Upper lobe of left lung (tissue), 6 donors: Measurements from ENCODE around the gene ZC3H12C. TPM values are rescaled to one million over a fixed set of nuclear protein-coding genes. Genes with fewer than 3 reads are reported as not detected.

ENCODE experiments used
- ATAC-seq, 2 donors: fragments of 200-7000 bp; cut with Tn5 transposase; one replicate each; pipeline ENCODE4 v1.9.1; 2022; ENCODE audit warnings: mild to moderate bottlenecking in 2 of 2, moderate library complexity in 2 of 2; ENCODE audit not compliant: low FRiP score in 2 of 2
- DNase-seq, 2 donors: peaks; one replicate each; pipeline ENCODE4 v3.0.0-alpha.2; 2019 to 2020
- H3K27ac ChIP-seq, 4 donors: fragments of 200-600 bp; sonication (generic); one replicate each; pipeline ENCODE4 v1.5.1; 2016 to 2019
- H3K27me3 ChIP-seq, 4 donors: fragments of 200-600 bp; sonication (generic); one replicate each; pipeline ENCODE4 v1.5.1; 2017 to 2019
- H3K36me3 ChIP-seq, 4 donors: fragments of 200-600 bp; sonication (generic); one replicate each; pipeline ENCODE4 v1.5.1; 2016 to 2019
- H3K4me1 ChIP-seq, 4 donors: fragments of 200-600 bp; sonication (generic); one replicate each; pipeline ENCODE4 v1.5.1; 2018 to 2019
- H3K4me3 ChIP-seq, 4 donors: fragments of 200-600 bp; sonication (generic); one replicate each; pipeline ENCODE4 v1.5.1; 2017 to 2019; ENCODE audit warnings: mild to moderate bottlenecking in 2 of 4, moderate library complexity in 1 of 4
- H3K9me3 ChIP-seq, 4 donors: fragments of 200-600 bp; sonication (generic); one replicate each; pipeline ENCODE4 v1.5.1; 2018 to 2019
- EP300 ChIP-seq, 4 donors: sonication (generic); formaldehyde crosslinking; IDR thresholded peaks; one replicate each; pipeline ENCODE4 v1.5.1; 2017; ENCODE audit warnings: antibody characterized with exemption in 4 of 4, control low read depth in 2 of 4
- POLR2A ChIP-seq, 4 donors: fragments of 450-650 bp; IDR thresholded peaks; one replicate each; pipeline ENCODE4 v1.5.1; 2016 to 2017; ENCODE audit warnings: antibody characterized with exemption in 4 of 4, mild to moderate bottlenecking in 2 of 4
- POLR2AphosphoS5 ChIP-seq, 2 donors: sonication (generic); formaldehyde crosslinking; IDR thresholded peaks; one replicate each; pipeline ENCODE4 v1.5.1; 2017; ENCODE audit warnings: antibody characterized with exemption in 2 of 2
- WGBS, 2 donors: methylation state at CpG; one replicate each; pipeline ENCODE4 v1.1.5; 2017 to 2018; 5-methylcytosine and 5-hydroxymethylcytosine counted together
- total RNA-seq, 6 donors: library from RNA; depleted of rRNA in 4 of 6; stranded (reverse); fragments of >200 nt in 4 of 6; gene quantifications; one replicate each; pipeline versions ENCODE4 v1.1.0 to v1.2.1, GENCODE V29; 2016 to 2021
- TF ChIP-seq, protein P1 (sequence below), 6 experiments: fragments of 450-650 bp in 4 of 6; fragments of 200-600 bp in 2 of 6; sonication (generic) in 2 of 6; IDR thresholded peaks; one replicate each; pipeline ENCODE4 v1.5.1; 2016 to 2019; ENCODE audit warnings: antibody characterized with exemption in 6 of 6
- donor health status: DM: no; HTN: no; CAD: no; lungs with moderate emphysema.
- donor health status: DM: no; HTN: yes; CAD: no; lungs with severe emphysema.

The ZC3H12C gene
- total RNA-seq, 6 donors from 2014 or later, result 5.5 to 24.5 (median 14.6) TPM

GRCh38 chr11:110076371-110076965, 16.7 kb upstream of the ZC3H12C start:
- Histone ChIP-seq H3K27ac (no peak overlapping the region), H3K4me3 (no peak overlapping the region), H3K36me3 (no peaks in the 10 kb centered on the region), H3K27me3 (no peaks in the 10 kb centered on the region), H3K9me3 (peaks cover 0 to 4% (median 0%) of the 10 kb centered on the region in 4 donors), H3K4me1 (peaks cover 0 to 3% (median 0%) of the 10 kb centered on the region in 4 donors)
- WGBS, 2 donors, result 59 to 60% methylated on average over 7 of the region's 7 CpGs
- DNase-seq (no peak), ATAC-seq (no peak)
- TF ChIP-seq POLR2AphosphoS5 (IDR thresholded peaks at IDR 0.05), result no peak
- no peak for TF ChIP-seq EP300 (IDR thresholded peaks at IDR 0.05)
- TF ChIP-seq POLR2A (IDR thresholded peaks at IDR 0.05), result no peak
- TF ChIP-seq, protein P1, sequence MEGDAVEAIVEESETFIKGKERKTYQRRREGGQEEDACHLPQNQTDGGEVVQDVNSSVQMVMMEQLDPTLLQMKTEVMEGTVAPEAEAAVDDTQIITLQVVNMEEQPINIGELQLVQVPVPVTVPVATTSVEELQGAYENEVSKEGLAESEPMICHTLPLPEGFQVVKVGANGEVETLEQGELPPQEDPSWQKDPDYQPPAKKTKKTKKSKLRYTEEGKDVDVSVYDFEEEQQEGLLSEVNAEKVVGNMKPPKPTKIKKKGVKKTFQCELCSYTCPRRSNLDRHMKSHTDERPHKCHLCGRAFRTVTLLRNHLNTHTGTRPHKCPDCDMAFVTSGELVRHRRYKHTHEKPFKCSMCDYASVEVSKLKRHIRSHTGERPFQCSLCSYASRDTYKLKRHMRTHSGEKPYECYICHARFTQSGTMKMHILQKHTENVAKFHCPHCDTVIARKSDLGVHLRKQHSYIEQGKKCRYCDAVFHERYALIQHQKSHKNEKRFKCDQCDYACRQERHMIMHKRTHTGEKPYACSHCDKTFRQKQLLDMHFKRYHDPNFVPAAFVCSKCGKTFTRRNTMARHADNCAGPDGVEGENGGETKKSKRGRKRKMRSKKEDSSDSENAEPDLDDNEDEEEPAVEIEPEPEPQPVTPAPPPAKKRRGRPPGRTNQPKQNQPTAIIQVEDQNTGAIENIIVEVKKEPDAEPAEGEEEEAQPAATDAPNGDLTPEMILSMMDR (IDR thresholded peaks at IDR 0.05), result no peak

GRCh38 chr11:110077346-110077745, 15.8 kb upstream of the ZC3H12C start:
- no peak for ATAC-seq
- no peak overlapping the region for H3K27ac ChIP-seq

GRCh38 chr11:110077831-110078325, 15.3 kb upstream of the ZC3H12C start:
- Histone ChIP-seq H3K27me3 (no peaks in the 10 kb centered on the region), H3K9me3 (peaks cover 0 to 4% (median 0%) of the 10 kb centered on the region in 4 donors), H3K27ac (no peak overlapping the region), H3K4me3 (no peak overlapping the region), H3K36me3 (no peaks in the 10 kb centered on the region), H3K4me1 (peaks cover 0 to 3% (median 0%) of the 10 kb centered on the region in 4 donors)
- TF ChIP-seq POLR2AphosphoS5 (IDR thresholded peaks at IDR 0.05) (no peak), POLR2A (IDR thresholded peaks at IDR 0.05) (no peak), EP300 (IDR thresholded peaks at IDR 0.05) (no peak)
- TF ChIP-seq, protein P1 (IDR thresholded peaks at IDR 0.05), result no peak
- ATAC-seq (no peak), DNase-seq (no peak)
- 76% methylated on average over 6 of the region's 6 CpGs for WGBS, 2 donors

More at GRCh38 chr11:110077346-110077745, 15.8 kb upstream of the ZC3H12C start:
- no peaks in the 10 kb centered on the region for H3K27me3 ChIP-seq
- peaks cover 0 to 4% (median 0%) of the 10 kb centered on the region in 4 donors for H3K9me3 ChIP-seq
- no peak for DNase-seq
- H3K4me3 ChIP-seq, result no peak overlapping the region
- peaks cover 0 to 3% (median 0%) of the 10 kb centered on the region in 4 donors for H3K4me1 ChIP-seq
- TF ChIP-seq POLR2AphosphoS5 (IDR thresholded peaks at IDR 0.05) (no peak), POLR2A (IDR thresholded peaks at IDR 0.05) (no peak), EP300 (IDR thresholded peaks at IDR 0.05) (no peak)
- TF ChIP-seq, protein P1 (IDR thresholded peaks at IDR 0.05), result no peak
- WGBS, 2 donors, result 78 to 80% methylated on average over 1 of the region's 1 CpG
- H3K36me3 ChIP-seq, result no peaks in the 10 kb centered on the region

DNA sequence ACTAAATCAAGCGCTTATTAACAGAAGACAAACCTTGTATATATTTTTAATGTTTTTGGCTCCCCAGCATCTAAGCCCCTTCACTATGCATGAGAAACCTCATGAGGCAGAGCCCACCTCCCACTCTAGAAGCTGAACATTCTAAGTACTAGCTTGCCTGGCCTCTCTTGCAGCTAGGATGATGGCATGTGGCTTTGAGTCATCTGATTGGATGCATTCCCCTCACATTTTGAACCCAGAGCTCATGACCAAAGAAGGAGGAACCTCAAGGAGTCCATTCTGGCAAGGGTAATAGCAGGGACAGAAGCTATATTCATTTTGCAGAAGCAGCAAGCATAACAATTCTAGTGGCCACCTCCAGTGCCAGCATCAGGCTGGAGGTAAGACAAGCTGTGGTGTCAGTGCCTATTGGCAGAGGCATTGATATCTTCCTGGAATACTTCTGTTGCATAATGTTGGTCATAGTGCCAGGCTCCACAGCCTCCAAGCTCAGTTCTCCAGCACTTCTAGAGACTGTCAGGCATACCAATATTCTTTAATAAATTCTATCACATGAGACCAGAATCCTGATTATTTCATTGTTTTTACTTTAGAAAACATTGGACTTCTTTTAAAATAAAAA, 14.2 kb upstream of the ZC3H12C start:
- Histone ChIP-seq H3K36me3 (no peaks in the 10 kb centered on the region), H3K27me3 (no peaks in the 10 kb centered on the region), H3K27ac (no peak overlapping the region), H3K4me3 (no peak overlapping the region), H3K4me1 (peaks cover 0 to 3% (median 0%) of the 10 kb centered on the region in 4 donors), H3K9me3 (peaks cover 0 to 4% (median 0%) of the 10 kb centered on the region in 4 donors)
- TF ChIP-seq POLR2AphosphoS5 (IDR thresholded peaks at IDR 0.05) (no peak), EP300 (IDR thresholded peaks at IDR 0.05) (no peak), POLR2A (IDR thresholded peaks at IDR 0.05) (no peak)
- TF ChIP-seq, protein P1 (IDR thresholded peaks at IDR 0.05), result no peak
- ATAC-seq (no peak), DNase-seq (no peak)
- 91 to 94% methylated on average over 1 of the region's 1 CpG for WGBS, 2 donors
